ENCODE results near the gene ZNF619. TPM values are rescaled to one million over a fixed set of nuclear protein-coding genes. Genes with fewer than 3 reads are reported as not detected.

ZNF619 gene
- total and polyA plus RNA-seq, 2 experiments from 2014 or later, result 1.2 to 3.6 TPM

DNA sequence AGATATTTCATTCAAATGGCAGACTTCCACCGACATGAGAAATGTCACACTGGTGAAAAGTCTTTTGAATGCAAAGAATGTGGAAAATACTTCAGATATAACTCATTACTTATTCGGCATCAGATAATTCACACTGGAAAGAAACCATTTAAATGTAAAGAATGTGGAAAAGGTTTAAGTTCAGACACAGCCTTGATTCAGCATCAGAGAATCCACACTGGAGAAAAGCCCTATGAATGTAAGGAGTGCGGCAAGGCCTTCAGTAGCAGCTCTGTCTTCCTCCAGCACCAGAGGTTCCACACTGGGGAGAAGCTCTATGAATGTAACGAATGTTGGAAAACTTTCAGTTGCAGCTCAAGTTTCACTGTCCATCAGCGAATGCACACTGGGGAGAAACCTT, 39.3 kb downstream of the ZNF619 start:
- Histone ChIP-seq H3K27ac (no peak overlapping the region), H3K36me3 (replicated peaks; ENCODE audit: insufficient read depth, low read depth) (no peaks in the 10 kb centered on the region), H3K27me3 (no peaks in the 10 kb centered on the region), H3K4me3 (no peak overlapping the region), H3K9me3 (ENCODE audit: low read depth) (no peaks in the 10 kb centered on the region), H4K20me1 (ENCODE audit: insufficient read depth, poor library complexity, severe bottlenecking) (no peaks in the 10 kb centered on the region), H2AFZ (no peak overlapping the region), H3K79me2 (no peaks in the 10 kb centered on the region), H3K4me2 (no peak overlapping the region), H3K9me2 (replicated peaks; ENCODE audit: insufficient read depth) (no peaks in the 10 kb centered on the region), H3K4me1 (ENCODE audit: insufficient read depth) (no peaks in the 10 kb centered on the region)
- TF ChIP-seq EZH2 (IDR thresholded peaks at IDR 0.05; ENCODE audit: borderline replicate concordance) (no peak), EZH2phosphoT487 (IDR thresholded peaks at IDR 0.05; ENCODE audit: low read depth, severe bottlenecking, unreplicated experiment) (no peak)
- TF ChIP-seq, protein P1, sequence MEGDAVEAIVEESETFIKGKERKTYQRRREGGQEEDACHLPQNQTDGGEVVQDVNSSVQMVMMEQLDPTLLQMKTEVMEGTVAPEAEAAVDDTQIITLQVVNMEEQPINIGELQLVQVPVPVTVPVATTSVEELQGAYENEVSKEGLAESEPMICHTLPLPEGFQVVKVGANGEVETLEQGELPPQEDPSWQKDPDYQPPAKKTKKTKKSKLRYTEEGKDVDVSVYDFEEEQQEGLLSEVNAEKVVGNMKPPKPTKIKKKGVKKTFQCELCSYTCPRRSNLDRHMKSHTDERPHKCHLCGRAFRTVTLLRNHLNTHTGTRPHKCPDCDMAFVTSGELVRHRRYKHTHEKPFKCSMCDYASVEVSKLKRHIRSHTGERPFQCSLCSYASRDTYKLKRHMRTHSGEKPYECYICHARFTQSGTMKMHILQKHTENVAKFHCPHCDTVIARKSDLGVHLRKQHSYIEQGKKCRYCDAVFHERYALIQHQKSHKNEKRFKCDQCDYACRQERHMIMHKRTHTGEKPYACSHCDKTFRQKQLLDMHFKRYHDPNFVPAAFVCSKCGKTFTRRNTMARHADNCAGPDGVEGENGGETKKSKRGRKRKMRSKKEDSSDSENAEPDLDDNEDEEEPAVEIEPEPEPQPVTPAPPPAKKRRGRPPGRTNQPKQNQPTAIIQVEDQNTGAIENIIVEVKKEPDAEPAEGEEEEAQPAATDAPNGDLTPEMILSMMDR (IDR thresholded peaks at IDR 0.05; ENCODE audit: poor library complexity), result no peak
- DNase-seq (ENCODE audit: low spot score), result no peak
- WGBS (ENCODE audit: low lambda C conversion rate, missing lambda C conversion rate), result 90% methylated on average over 5 of the region's 5 CpGs

DNA sequence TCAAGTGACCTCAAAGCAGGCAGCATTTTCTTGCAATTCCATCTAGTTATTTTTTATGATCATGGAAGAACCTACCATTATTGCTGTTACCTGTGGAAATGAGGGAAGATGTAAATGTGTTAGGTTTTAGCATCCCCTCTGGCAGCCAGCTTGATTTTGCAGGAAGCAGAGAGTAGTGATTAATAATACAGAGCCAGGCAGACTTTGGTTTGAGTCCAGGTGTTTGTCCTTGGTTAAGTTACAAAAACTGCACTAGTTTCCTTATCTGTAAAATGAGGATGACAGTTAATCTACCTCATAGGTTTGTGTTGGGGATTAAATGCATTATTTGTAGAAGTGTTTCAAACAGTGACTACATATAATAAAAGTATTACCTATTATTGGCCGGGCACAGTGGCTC, 41.1 kb downstream of the ZNF619 start:
- H3K4me1 ChIP-seq (ENCODE audit: insufficient read depth), result no peaks in the 10 kb centered on the region
- WGBS (ENCODE audit: low lambda C conversion rate, missing lambda C conversion rate), result 78% methylated on average over 1 of the region's 1 CpG
- no peak overlapping the region for H3K27ac ChIP-seq
- no peak overlapping the region for H2AFZ ChIP-seq
- TF ChIP-seq, protein P1 (IDR thresholded peaks at IDR 0.05; ENCODE audit: poor library complexity), result no peak
- no peak for TF ChIP-seq EZH2phosphoT487 (IDR thresholded peaks at IDR 0.05; ENCODE audit: low read depth, severe bottlenecking, unreplicated experiment)
- TF ChIP-seq EZH2 (IDR thresholded peaks at IDR 0.05; ENCODE audit: borderline replicate concordance), result no peak
- no peaks in the 10 kb centered on the region for H4K20me1 ChIP-seq (ENCODE audit: insufficient read depth, poor library complexity, severe bottlenecking)
- no peaks in the 10 kb centered on the region for H3K9me2 ChIP-seq (replicated peaks; ENCODE audit: insufficient read depth)
- no peak for DNase-seq (ENCODE audit: low spot score)
- no peak overlapping the region for H3K4me2 ChIP-seq
- H3K79me2 ChIP-seq, result no peaks in the 10 kb centered on the region
- no peaks in the 10 kb centered on the region for H3K9me3 ChIP-seq (ENCODE audit: low read depth)
- no peak overlapping the region for H3K4me3 ChIP-seq
- no peaks in the 10 kb centered on the region for H3K36me3 ChIP-seq (replicated peaks; ENCODE audit: insufficient read depth, low read depth)
- H3K27me3 ChIP-seq, result no peaks in the 10 kb centered on the region

DNA sequence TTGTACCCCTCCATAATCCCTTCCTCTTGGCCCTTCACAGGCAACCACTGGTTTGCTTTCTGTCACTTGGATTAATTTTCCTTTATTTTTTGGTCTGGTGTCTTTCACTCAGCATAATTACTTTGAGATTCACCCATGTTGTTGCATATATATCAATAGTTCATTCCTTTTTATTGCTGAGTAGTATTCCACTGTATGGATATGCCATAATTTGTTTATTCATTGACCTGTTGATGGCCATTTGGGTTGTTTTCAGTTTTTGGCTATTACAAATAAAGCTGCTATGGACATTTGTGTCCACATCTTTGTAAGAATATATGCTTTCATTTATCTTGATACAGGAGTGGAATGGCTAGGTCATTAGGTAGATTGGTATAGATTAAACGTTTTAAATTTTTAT, 41.9 kb downstream of the ZNF619 start:
- Histone ChIP-seq H3K4me2 (no peak overlapping the region), H3K4me1 (ENCODE audit: insufficient read depth) (no peaks in the 10 kb centered on the region), H3K9me2 (replicated peaks; ENCODE audit: insufficient read depth) (no peaks in the 10 kb centered on the region), H3K4me3 (no peak overlapping the region), H2AFZ (no peak overlapping the region), H3K27ac (no peak overlapping the region), H3K36me3 (replicated peaks; ENCODE audit: insufficient read depth, low read depth) (no peaks in the 10 kb centered on the region), H3K9me3 (ENCODE audit: low read depth) (no peaks in the 10 kb centered on the region), H3K27me3 (no peaks in the 10 kb centered on the region), H3K79me2 (no peaks in the 10 kb centered on the region), H4K20me1 (ENCODE audit: insufficient read depth, poor library complexity, severe bottlenecking) (no peaks in the 10 kb centered on the region)
- no peak for TF ChIP-seq EZH2 (IDR thresholded peaks at IDR 0.05; ENCODE audit: borderline replicate concordance)
- no peak for TF ChIP-seq EZH2phosphoT487 (IDR thresholded peaks at IDR 0.05; ENCODE audit: low read depth, severe bottlenecking, unreplicated experiment)
- TF ChIP-seq, protein P1 (IDR thresholded peaks at IDR 0.05; ENCODE audit: poor library complexity), result no peak
- no peak for DNase-seq (ENCODE audit: low spot score)
- WGBS (ENCODE audit: low lambda C conversion rate, missing lambda C conversion rate), result 89% methylated on average over 1 of the region's 1 CpG

DNA sequence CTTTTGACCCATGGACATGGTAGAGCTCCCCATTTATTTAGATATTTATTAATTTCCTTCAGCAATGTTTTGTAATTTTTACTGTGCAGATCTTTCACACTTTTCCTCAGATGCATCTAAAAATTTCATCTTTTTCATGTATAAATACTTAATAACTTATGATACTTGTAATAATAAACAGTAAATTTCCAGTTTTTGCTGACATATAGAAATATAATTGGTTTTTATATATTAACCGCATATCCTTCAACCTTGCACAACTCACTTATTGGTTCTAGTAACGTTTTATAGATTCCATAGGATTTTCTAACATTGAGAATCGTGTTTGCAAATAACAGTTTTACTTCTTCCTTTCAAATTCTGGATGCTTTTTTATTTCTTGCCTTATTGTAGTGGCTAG, 44.3 kb downstream of the ZNF619 start:
- no peaks in the 10 kb centered on the region for H4K20me1 ChIP-seq (ENCODE audit: insufficient read depth, poor library complexity, severe bottlenecking)
- H3K36me3 ChIP-seq (replicated peaks; ENCODE audit: insufficient read depth, low read depth), result no peaks in the 10 kb centered on the region
- no peak overlapping the region for H3K27ac ChIP-seq
- peaks cover 3% of the 10 kb centered on the region for H3K4me1 ChIP-seq (ENCODE audit: insufficient read depth)
- no peak overlapping the region for H3K4me2 ChIP-seq
- DNase-seq (ENCODE audit: low spot score), result no peak
- no peaks in the 10 kb centered on the region for H3K27me3 ChIP-seq
- TF ChIP-seq EZH2phosphoT487 (IDR thresholded peaks at IDR 0.05; ENCODE audit: low read depth, severe bottlenecking, unreplicated experiment), result no peak
- TF ChIP-seq, protein P1 (IDR thresholded peaks at IDR 0.05; ENCODE audit: poor library complexity), result no peak
- TF ChIP-seq EZH2 (IDR thresholded peaks at IDR 0.05; ENCODE audit: borderline replicate concordance), result no peak
- 78% methylated on average over 3 of the region's 3 CpGs for WGBS (ENCODE audit: low lambda C conversion rate, missing lambda C conversion rate)
- H3K79me2 ChIP-seq, result peaks cover 14% of the 10 kb centered on the region
- H3K9me3 ChIP-seq (ENCODE audit: low read depth), result no peaks in the 10 kb centered on the region
- no peak overlapping the region for H2AFZ ChIP-seq
- no peak overlapping the region for H3K4me3 ChIP-seq
- H3K9me2 ChIP-seq (replicated peaks; ENCODE audit: insufficient read depth), result no peaks in the 10 kb centered on the region

Measured in hepatocyte (in vitro differentiated cells).